Gastrocnemius medialis (tissue), 4 donors: ENCODE data around the gene MAGI1. TPM values are rescaled to one million over a fixed set of nuclear protein-coding genes. Genes with fewer than 3 reads are reported as not detected.

Source experiments
- ATAC-seq, 2 donors: fragments of 150-250 bp; one replicate each; pipeline ENCODE4 v1.9.1; 2016
- DNase-seq, 2 donors: peaks; one replicate each; pipeline ENCODE4 v3.0.0-alpha.2; 2019
- H3K27ac ChIP-seq, 4 donors: fragments of 200-600 bp; sonication (generic); 1 replicate in 1 of 4; 2 replicates in 3 of 4; pipeline ENCODE4 v1.5.1; 2016 to 2018; ENCODE audit warnings: mild to moderate bottlenecking in 2 of 4, moderate library complexity in 1 of 4
- H3K27me3 ChIP-seq, 3 donors: fragments of 200-600 bp; sonication (generic) in 2 of 3; 1 replicate in 1 of 3; 2 replicates in 2 of 3; pipeline versions ENCODE4 v1.5.1 to v1.6.0; 2016 to 2019; ENCODE audit warnings: mild to moderate bottlenecking in 1 of 3, moderate library complexity in 1 of 3
- H3K36me3 ChIP-seq, 2 donors: fragments of 200-600 bp; sonication (generic) in 1 of 2; one replicate each; pipeline ENCODE4 v1.5.1; 2017 to 2018
- H3K4me1 ChIP-seq, 2 donors: fragments of 200-600 bp; sonication (generic) in 1 of 2; one replicate each; pipeline ENCODE4 v1.5.1; 2016 to 2017; ENCODE audit warnings: mild to moderate bottlenecking in 2 of 2
- H3K4me3 ChIP-seq, 4 donors: fragments of 200-600 bp; sonication (generic) in 3 of 4; 1 replicate in 1 of 4; 2 replicates in 3 of 4; pipeline ENCODE4 v1.5.1; 2016 to 2019; ENCODE audit warnings: mild to moderate bottlenecking in 2 of 4
- H3K9me3 ChIP-seq, 3 donors: fragments of 200-600 bp; sonication (generic) in 2 of 3; 1 replicate in 1 of 3; 2 replicates in 2 of 3; pipeline ENCODE4 v1.5.1; 2016 to 2019
- POLR2A ChIP-seq, 2 donors: fragments of 450-650 bp; IDR thresholded peaks; one replicate each; pipeline ENCODE4 v1.6.1; 2017; ENCODE audit warnings: antibody characterized with exemption in 2 of 2, mild to moderate bottlenecking in 2 of 2, moderate library complexity in 2 of 2
- in situ Hi-C, 4 donors: fragments of 200-750 bp; cut with MboI; loops; one replicate each; pipeline versions ENCODE4 v1.15.0 to v1.8.0; 2017; ENCODE audit warnings: low sequenced_read_pairs in 4 of 4
- intact Hi-C: fragments of 100-400 bp; cut with DNase I; formaldehyde crosslinking; loops from one replicate; pipeline ENCODE4 v1.15.1; 2023; ENCODE audit warnings: low total_unique reads
- total RNA-seq, 4 donors: library from RNA; depleted of rRNA; stranded (reverse); fragments of >200 nt; gene quantifications; one replicate each; pipeline versions ENCODE4 v1.1.0 to v1.2.3, GENCODE V29; 2016
- TF ChIP-seq, protein P1 (sequence below), 5 experiments: fragments of 450-650 bp in 3 of 5; fragments of 200-600 bp in 2 of 5; sonication (generic) in 2 of 5; IDR thresholded peaks in 4 of 5; conservative IDR thresholded peaks in 1 of 5; 1 replicate in 4 of 5; 2 replicates in 1 of 5; pipeline ENCODE4 v1.5.1; 2016 to 2019; ENCODE audit warnings: antibody characterized with exemption in 5 of 5, mild to moderate bottlenecking in 3 of 5, moderate library complexity in 3 of 5

The MAGI1 gene
- total RNA-seq, 4 donors from 2014 or later, result 2.6 to 7.5 (median 3.9) TPM

- Histone ChIP-seq H3K27me3 (no peaks in the 10 kb centered on the region), H3K4me1 (peaks cover 0 to 3% of the 10 kb centered on the region in 2 donors), H3K4me3 (no peak overlapping the region), H3K9me3 (no peaks in the 10 kb centered on the region), H3K27ac (no peak overlapping the region), H3K36me3 (no peaks in the 10 kb centered on the region)
- no peak for DNase-seq
- TF ChIP-seq POLR2A (IDR thresholded peaks at IDR 0.05), result no peak
- TF ChIP-seq, protein P1, sequence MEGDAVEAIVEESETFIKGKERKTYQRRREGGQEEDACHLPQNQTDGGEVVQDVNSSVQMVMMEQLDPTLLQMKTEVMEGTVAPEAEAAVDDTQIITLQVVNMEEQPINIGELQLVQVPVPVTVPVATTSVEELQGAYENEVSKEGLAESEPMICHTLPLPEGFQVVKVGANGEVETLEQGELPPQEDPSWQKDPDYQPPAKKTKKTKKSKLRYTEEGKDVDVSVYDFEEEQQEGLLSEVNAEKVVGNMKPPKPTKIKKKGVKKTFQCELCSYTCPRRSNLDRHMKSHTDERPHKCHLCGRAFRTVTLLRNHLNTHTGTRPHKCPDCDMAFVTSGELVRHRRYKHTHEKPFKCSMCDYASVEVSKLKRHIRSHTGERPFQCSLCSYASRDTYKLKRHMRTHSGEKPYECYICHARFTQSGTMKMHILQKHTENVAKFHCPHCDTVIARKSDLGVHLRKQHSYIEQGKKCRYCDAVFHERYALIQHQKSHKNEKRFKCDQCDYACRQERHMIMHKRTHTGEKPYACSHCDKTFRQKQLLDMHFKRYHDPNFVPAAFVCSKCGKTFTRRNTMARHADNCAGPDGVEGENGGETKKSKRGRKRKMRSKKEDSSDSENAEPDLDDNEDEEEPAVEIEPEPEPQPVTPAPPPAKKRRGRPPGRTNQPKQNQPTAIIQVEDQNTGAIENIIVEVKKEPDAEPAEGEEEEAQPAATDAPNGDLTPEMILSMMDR (IDR thresholded peaks at IDR 0.05 in 4 of 5, conservative IDR thresholded peaks at IDR 0.05 in 1 of 5), result no peak
- intact Hi-C loops (no loop called here), in situ Hi-C loops (no loop called here)
- no peak for ATAC-seq
Observed at GRCh38 chr3:66023229-66023628, 15.5 kb downstream of the MAGI1 start.

DNA sequence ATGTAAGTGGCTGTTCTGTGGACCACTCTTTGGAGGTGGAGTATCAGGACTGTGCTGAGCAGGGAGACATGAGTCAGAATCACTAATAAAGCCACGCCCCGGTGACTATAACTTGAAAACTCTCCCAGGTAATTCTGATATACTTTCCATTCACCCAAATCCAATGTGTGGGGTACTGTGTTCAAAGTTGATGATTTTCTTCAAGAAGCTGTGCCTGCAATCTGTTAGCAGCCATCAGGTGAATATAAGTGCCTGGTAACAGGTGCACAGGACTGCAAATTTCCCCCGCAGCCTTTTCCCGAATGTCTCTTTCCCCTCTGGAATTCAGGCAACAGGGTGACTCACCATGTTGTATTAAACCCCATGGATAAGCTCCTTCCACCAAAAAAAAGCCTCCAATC is 17.0 kb downstream of the MAGI1 start:
- H3K9me3 ChIP-seq, result no peaks in the 10 kb centered on the region
- no peak overlapping the region for H3K27ac ChIP-seq
- H3K36me3 ChIP-seq, result no peaks in the 10 kb centered on the region
- H3K4me1 ChIP-seq, result peaks cover 0 to 3% of the 10 kb centered on the region in 2 donors
- intact Hi-C loops, result no loop called here
- H3K27me3 ChIP-seq, result no peaks in the 10 kb centered on the region
- DNase-seq (no peak), ATAC-seq (no peak)
- in situ Hi-C loops, result no loop called here
- no peak overlapping the region for H3K4me3 ChIP-seq
- no peak for TF ChIP-seq POLR2A (IDR thresholded peaks at IDR 0.05)
- TF ChIP-seq, protein P1 (IDR thresholded peaks at IDR 0.05 in 4 of 5, conservative IDR thresholded peaks at IDR 0.05 in 1 of 5), result no peak

GRCh38 chr3:66019896-66020295 is 18.8 kb downstream of the MAGI1 start:
- no peaks in the 10 kb centered on the region for H3K27me3 ChIP-seq
- no peaks in the 10 kb centered on the region for H3K36me3 ChIP-seq
- in situ Hi-C loops, result no loop called here
- H3K27ac ChIP-seq, result no peak overlapping the region
- H3K9me3 ChIP-seq, result no peaks in the 10 kb centered on the region
- intact Hi-C loops, result no loop called here
- no peak for TF ChIP-seq POLR2A (IDR thresholded peaks at IDR 0.05)
- TF ChIP-seq, protein P1 (IDR thresholded peaks at IDR 0.05 in 4 of 5, conservative IDR thresholded peaks at IDR 0.05 in 1 of 5), result no peak
- peaks cover under 1 to 11% of the 10 kb centered on the region in 2 donors for H3K4me1 ChIP-seq
- DNase-seq, result no peak
- H3K4me3 ChIP-seq, result no peak overlapping the region
- no peak for ATAC-seq

DNA sequence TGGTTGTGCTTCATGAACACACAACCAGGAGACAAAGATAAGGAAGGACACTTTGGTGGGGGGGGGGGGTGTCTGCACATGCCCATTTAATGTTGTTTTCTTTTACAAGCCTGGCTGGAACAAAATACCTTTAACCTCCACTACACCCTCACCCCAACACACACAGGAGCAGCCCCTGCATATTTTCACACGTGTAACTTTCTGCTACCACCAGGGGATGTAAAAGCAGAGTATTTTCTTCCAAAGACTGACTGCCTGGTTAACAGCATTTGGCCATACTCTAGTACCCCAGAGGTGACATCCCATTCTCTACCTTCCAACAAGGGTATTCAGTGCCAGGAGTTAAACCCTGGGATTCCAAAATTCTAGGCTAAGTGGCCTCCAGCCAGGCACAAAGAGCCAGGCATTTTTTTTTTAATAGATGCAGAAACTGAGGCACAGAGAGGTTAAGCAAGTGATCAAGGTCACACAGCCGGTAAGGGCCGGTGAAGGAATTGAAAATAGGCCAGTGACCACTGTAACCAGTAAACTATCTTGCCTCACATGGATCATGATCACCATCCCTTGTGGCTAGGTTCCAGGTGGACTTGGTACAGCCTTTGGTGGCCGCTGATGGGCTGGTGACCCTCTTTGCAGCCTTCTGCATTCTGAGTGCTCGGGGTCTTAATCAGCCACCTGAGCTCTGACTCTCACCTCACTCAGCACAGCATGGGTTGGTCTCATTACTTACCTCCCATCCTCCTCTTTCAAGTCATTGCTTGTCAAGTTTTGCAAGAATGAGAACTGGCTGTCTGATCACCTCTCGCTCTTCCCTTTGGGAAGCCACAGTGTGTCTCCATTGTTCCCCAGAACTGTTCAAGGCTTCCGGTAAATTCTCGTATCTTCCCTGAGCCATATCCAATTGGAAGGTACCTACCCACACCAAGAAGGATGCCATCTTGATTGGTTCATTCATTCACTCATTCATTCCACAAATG is 20.4 kb downstream of the MAGI1 start:
- H3K4me1 ChIP-seq, result peaks cover 2 to 8% of the 10 kb centered on the region in 2 donors

More for the DNA sequence above, 20.4 kb downstream of the MAGI1 start:
- no peaks in the 10 kb centered on the region for H3K36me3 ChIP-seq
- H3K9me3 ChIP-seq, result no peaks in the 10 kb centered on the region
- no peaks in the 10 kb centered on the region for H3K27me3 ChIP-seq
- DNase-seq (no peak), ATAC-seq (no peak)
- in situ Hi-C loops, result no loop called here
- H3K4me3 ChIP-seq, result no peak overlapping the region
- intact Hi-C loops, result no loop called here
- TF ChIP-seq, protein P1 (IDR thresholded peaks at IDR 0.05 in 4 of 5, conservative IDR thresholded peaks at IDR 0.05 in 1 of 5), result no peak
- TF ChIP-seq POLR2A (IDR thresholded peaks at IDR 0.05), result no peak
- no peak overlapping the region for H3K27ac ChIP-seq
